ENCODE results near the gene RTL1. TPM values are rescaled to one million over a fixed set of nuclear protein-coding genes. Genes with fewer than 3 reads are reported as not detected.

Gene RTL1
- total RNA-seq, 1 donor from 2014 or later = not detected

- Histone ChIP-seq H3K27me3 (ENCODE audit: control insufficient read depth, insufficient read depth, low read length) (peaks cover 4% of the 10 kb centered on the region), H3K36me3 (ENCODE audit: control insufficient read depth, insufficient read depth, low read length) (no peaks in the 10 kb centered on the region), H3K4me3 (ENCODE audit: low read depth, low read length) (no peak overlapping the region)
- FAIRE-seq = no peak
- no peak for TF ChIP-seq CTCF (IDR thresholded peaks at IDR 0.05; ENCODE audit: insufficient read depth, low read length, severe bottlenecking)
- no peak for DNase-seq (ENCODE audit: low read depth)
These were observed 40.7 kb downstream of the RTL1 start for GRCh38 chr14:100862793-100863192.

DNA sequence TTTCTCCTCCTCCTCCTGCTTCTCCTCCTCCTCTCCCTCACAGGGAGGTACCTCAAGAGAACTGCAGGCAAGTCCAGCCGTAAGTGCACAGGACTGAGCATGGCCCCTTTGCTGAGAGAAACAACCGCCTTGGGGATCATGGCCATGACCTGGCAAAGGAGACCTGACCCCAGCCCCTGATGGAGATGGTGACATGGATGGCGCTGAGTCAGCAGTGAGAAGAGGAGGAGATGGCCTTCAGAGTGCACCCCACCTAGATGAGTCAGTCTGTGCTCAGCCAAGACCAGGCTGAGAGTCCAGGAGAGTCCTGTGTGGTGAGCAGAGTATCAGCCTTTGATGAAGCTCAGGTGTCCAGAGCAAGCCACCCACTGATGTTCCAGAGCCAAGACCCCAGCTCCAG is 41.2 kb downstream of the RTL1 start:
- H3K4me3 ChIP-seq (ENCODE audit: low read depth, low read length) = no peak overlapping the region
- no peak for TF ChIP-seq CTCF (IDR thresholded peaks at IDR 0.05; ENCODE audit: insufficient read depth, low read length, severe bottlenecking)
- DNase-seq (ENCODE audit: low read depth) = no peak
- H3K27me3 ChIP-seq (ENCODE audit: control insufficient read depth, insufficient read depth, low read length) = peaks cover 4% of the 10 kb centered on the region
- no peaks in the 10 kb centered on the region for H3K36me3 ChIP-seq (ENCODE audit: control insufficient read depth, insufficient read depth, low read length)
- FAIRE-seq = peak; percentile 60

DNA sequence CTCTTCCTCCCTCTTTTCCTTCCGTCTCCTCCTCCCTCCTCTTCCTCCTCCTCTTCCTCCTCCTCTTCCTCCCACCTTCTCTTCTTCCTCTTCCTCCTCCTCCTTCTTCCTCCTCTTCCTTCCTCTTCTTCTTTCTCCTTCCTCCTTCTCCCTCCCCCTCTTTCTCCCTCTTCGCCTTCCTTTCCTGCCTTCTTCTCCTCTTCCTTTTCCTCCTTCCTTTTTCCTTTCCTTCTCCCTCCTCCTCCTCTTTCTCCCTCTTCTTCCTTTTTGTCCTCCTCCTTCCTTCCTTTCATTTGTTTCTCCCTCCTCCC is 41.6 kb downstream of the RTL1 start:
- DNase-seq (ENCODE audit: low read depth) (no peak), FAIRE-seq (no peak)
- TF ChIP-seq CTCF (IDR thresholded peaks at IDR 0.05; ENCODE audit: insufficient read depth, low read length, severe bottlenecking) = no peak
- Histone ChIP-seq H3K27me3 (ENCODE audit: control insufficient read depth, insufficient read depth, low read length) (peaks cover 4% of the 10 kb centered on the region), H3K4me3 (ENCODE audit: low read depth, low read length) (no peak overlapping the region), H3K36me3 (ENCODE audit: control insufficient read depth, insufficient read depth, low read length) (no peaks in the 10 kb centered on the region)

GRCh38 chr14:100861188-100861936 is 42.2 kb downstream of the RTL1 start:
- Histone ChIP-seq H3K4me3 (ENCODE audit: low read depth, low read length) (no peak overlapping the region), H3K27me3 (ENCODE audit: control insufficient read depth, insufficient read depth, low read length) (peaks cover 4% of the 10 kb centered on the region), H3K36me3 (ENCODE audit: control insufficient read depth, insufficient read depth, low read length) (no peaks in the 10 kb centered on the region)
- no peak for TF ChIP-seq CTCF (IDR thresholded peaks at IDR 0.05; ENCODE audit: insufficient read depth, low read length, severe bottlenecking)
- no peak for DNase-seq (ENCODE audit: low read depth)
- FAIRE-seq = no peak

DNA sequence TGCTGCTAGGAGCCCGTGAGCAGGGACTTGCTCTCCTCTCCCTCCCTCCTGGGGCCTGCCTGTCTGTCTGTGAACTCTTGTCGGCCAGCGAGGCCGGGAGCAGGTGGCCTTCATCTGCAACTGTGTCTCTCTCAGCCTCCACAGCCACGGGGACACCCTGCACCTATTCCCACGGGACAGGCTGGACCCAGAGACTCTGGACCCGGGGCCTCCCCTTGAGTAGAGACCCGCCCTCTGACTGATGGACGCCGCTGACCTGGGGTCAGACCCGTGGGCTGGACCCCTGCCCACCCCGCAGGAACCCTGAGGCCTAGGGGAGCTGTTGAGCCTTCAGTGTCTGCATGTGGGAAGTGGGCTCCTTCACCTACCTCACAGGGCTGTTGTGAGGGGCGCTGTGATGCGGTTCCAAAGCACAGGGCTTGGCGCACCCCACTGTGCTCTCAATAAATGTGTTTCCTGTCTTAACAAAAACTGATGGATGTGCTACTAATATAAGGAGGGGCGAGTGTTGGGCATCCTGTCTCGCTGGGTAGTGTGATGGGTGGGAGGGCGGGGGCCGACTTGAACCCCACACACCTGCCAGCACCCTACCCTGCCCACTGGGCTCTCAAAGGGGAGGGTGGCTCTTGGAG is 42.9 kb downstream of the RTL1 start:
- H3K36me3 ChIP-seq (ENCODE audit: control insufficient read depth, insufficient read depth, low read length) = no peaks in the 10 kb centered on the region
- no peak for TF ChIP-seq CTCF (IDR thresholded peaks at IDR 0.05; ENCODE audit: insufficient read depth, low read length, severe bottlenecking)
- no peak for FAIRE-seq
- no peak overlapping the region for H3K4me3 ChIP-seq (ENCODE audit: low read depth, low read length)
- DNase-seq (ENCODE audit: low read depth) = no peak
- peaks cover 4% of the 10 kb centered on the region for H3K27me3 ChIP-seq (ENCODE audit: control insufficient read depth, insufficient read depth, low read length)

All from bronchial epithelial cell (primary cell).